GM19452 (cell line): ENCODE data around the gene TGFB2.

ENCODE experiments used
- ATAC-seq: cut with Tn5 transposase; IDR thresholded peaks from one replicate; pipeline ENCODE4 v1.9.1; 2021; ENCODE audit not compliant: unreplicated experiment

The TGFB2 gene

DNA sequence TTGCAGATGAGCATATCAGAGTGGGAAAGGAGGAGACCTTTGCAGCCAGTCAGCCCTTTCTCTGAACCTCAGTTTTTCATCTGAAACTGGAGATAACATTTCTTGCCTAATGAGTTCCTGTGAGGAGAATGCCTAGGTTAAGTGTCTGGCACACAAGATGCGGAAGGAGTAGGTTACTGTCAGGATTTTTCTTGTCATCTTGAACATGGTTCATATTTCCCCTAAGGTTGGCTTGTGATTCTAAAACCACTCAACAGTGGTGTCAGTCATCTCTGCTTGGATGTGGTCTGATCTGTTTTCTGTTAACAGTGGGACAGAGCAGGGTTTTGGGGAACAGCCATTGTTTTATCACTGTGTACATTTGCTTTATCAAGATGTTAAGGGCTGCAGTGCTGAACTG lies 70.6 kb downstream of the TGFB2 start:
- no peak for ATAC-seq

- no peak for ATAC-seq
These were observed 76.4 kb downstream of the TGFB2 start for GRCh38 chr1:218421531-218421930.

GRCh38 chr1:218424502-218424901 lies 79.4 kb downstream of the TGFB2 start:
- no peak for ATAC-seq

GRCh38 chr1:218425647-218426342 lies 80.7 kb downstream of the TGFB2 start:
- ATAC-seq, result no peak

DNA sequence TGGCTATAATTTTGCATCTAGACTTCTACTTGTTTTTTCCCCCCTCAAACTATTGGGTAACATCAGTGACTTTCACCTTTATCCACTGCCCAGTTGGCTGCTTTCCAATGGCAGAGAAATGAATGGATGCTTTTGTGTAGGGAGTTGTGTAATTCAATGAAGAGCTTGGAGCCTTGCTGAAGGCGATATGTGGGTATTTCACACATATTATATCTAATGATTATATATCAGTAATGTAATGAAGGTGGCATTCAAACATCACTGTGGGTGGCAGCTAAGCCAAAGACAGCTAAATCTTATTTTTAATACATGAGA lies 81.2 kb downstream of the TGFB2 start:
- ATAC-seq, result no peak

DNA sequence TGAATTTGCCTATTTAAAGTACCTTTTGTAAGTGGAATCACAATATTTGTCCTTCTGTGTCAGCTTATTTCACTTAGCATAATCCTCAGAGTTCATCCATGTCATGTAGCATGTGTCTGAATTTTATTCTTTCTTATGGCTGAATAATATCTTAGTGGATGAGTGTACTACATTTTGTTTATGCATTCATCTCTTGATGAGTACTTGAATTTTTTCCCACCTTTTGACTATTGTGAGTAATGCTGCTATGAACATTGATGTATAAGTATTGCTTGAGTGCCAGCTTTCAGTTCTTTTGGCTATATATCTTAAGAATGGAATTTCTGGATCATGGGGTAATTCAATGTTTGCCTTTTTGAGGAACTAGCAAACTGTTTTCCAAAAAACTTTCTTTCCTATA lies 84.2 kb downstream of the TGFB2 start:
- no peak for ATAC-seq

GRCh38 chr1:218430346-218430745 lies 85.2 kb downstream of the TGFB2 start:
- ATAC-seq, result no peak

DNA sequence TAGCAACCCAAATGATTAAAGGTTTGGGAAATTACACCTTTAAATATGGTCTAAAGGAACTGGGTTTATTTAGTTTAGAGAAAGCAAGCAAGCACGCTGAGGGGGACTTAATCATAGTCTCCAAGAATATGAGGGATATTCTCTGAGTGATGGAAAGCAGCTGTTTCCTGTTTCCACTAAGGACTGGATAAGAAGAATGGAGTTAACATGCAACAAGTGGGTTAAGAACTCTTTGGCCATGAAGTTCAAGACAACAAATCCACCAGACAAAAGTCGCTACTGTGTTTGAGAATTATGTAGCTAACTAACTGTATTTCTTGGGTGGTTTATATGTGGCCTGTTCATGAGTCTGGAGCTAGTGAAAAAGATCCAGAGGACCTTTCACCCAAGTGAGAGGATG lies 85.7 kb downstream of the TGFB2 start:
- ATAC-seq, result no peak

DNA sequence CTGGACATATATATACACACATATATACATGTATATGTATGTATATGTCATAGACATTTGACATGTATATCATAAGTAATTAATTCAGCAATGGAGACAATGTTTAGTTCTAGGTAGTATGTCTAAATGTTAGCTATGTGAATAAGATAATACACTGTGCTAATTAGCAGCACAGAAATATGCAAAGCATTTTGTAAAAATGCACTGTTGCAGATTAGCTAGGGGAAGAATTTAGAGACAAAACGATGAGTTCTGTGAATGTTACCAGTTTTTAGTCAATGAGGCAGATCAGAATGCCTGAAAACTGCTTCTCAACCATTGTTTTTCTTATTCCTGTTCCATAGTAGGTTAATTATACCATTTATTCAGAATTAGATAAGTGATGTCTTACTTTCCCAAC lies 86.3 kb downstream of the TGFB2 start:
- ATAC-seq, result no peak

DNA sequence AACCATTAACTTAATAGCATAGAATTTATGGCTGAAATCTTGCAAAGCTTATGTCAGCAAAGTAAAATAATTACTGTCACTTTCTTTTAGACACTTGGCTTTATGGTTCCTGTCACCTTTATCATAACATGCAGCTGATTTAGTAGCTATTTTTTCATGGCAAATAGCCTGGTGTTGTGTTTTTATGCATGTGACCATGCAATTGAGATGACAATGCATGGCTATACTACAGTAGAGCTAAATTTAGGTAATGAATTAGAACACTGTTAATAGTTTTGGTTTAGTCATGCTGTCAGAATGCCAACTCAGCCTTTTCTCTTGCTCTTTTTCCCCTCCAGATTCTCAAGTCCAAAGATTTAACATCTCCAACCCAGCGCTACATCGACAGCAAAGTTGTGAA lies 88.6 kb downstream of the TGFB2 start:
- no peak for ATAC-seq

- no peak for ATAC-seq
These were observed 90.4 kb downstream of the TGFB2 start for GRCh38 chr1:218435528-218435927.

GRCh38 chr1:218436346-218436745 lies 91.2 kb downstream of the TGFB2 start:
- ATAC-seq, result no peak

GRCh38 chr1:218436997-218437396 lies 91.9 kb downstream of the TGFB2 start:
- no peak for ATAC-seq

GRCh38 chr1:218439541-218440295 lies 94.6 kb downstream of the TGFB2 start:
- no peak for ATAC-seq

GRCh38 chr1:218443255-218443654 lies 98.1 kb downstream of the TGFB2 start:
- ATAC-seq, result no peak

DNA sequence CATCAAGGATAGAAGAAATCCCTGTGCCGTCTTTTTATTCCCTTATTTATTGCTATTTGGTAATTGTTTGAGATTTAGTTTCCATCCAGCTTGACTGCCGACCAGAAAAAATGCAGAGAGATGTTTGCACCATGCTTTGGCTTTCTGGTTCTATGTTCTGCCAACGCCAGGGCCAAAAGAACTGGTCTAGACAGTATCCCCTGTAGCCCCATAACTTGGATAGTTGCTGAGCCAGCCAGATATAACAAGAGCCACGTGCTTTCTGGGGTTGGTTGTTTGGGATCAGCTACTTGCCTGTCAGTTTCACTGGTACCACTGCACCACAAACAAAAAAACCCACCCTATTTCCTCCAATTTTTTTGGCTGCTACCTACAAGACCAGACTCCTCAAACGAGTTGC lies 99.0 kb downstream of the TGFB2 start:
- no peak for ATAC-seq

- ATAC-seq, result no peak
These were observed 99.5 kb downstream of the TGFB2 start for GRCh38 chr1:218444588-218444987.

- no peak for ATAC-seq
These were observed 102.0 kb downstream of the TGFB2 start for GRCh38 chr1:218447010-218447689.

DNA sequence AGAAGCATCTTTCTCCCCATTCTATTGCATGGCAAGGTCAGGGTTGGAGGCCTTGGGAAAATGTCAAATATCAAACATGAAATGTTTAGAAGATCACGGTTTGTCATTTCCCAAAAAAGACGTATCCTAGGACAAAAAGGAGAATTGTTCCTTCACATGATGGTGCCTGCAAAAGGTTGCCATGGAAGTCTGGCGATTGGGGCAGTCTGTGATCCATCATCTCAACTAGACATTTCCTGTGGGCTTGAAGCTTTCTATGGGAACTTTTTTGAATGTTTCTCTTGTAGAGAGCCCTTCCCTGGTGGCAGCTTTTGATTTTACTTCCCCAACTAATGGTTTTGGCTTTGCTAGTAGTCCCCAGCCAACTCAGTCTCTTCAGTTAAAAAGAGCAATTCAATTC lies 106.3 kb downstream of the TGFB2 start:
- ATAC-seq, result no peak

- ATAC-seq, result no peak
These were observed 109.7 kb downstream of the TGFB2 start for GRCh38 chr1:218454700-218455282.

- ATAC-seq, result no peak
These were observed 111.3 kb downstream of the TGFB2 start for GRCh38 chr1:218456444-218456843.

DNA sequence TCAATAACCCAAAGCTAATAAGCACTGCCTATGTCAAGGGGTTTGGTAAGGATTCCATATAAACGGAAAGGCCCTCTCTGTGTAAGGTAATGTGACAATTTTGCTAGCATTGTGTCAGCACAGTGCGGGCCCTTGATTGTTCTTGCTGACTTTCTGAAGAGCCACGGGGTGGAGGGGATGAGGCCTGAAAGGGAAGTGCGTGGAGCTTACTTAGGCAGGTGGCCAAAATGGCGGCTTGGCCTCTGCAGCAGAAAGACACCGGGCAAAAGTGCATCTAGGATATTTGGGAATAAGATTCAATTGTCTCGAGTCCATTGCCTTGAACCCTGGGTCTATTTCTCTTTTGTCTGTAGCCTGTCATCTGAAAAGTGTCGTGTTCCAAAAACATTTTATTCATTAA lies 114.3 kb downstream of the TGFB2 start:
- ATAC-seq, result no peak
